Fibroblast of villous mesenchyme (primary cell): Measurements from ENCODE around the gene KLHDC4. TPM values are rescaled to one million over a fixed set of nuclear protein-coding genes. Genes with fewer than 3 reads are reported as not detected.

Source experiments
- DNase-seq: peaks from one replicate; pipeline ENCODE4 v3.0.0-alpha.2; 2010; ENCODE audit warnings: low read depth
- H3K4me3 ChIP-seq: 2 replicates; pipeline ENCODE4 v1.5.1; 2011; ENCODE audit warnings: low read depth, mild to moderate bottlenecking, low read length
- CTCF ChIP-seq: IDR thresholded peaks from 2 replicates; pipeline ENCODE4 v1.5.1; 2012; ENCODE audit warnings: low read depth, mild to moderate bottlenecking, low read length; ENCODE audit not compliant: insufficient read depth
- total RNA-seq: library from RNA; depleted of rRNA; stranded (reverse); fragments of >200 nt; gene quantifications from 2 replicates; pipeline ENCODE4 v1.2.3, GENCODE V29; 2012

The KLHDC4 gene
- total RNA-seq, 1 donor = 14.7 TPM

- no peak overlapping the region for H3K4me3 ChIP-seq
- DNase-seq = no peak
- no peak for TF ChIP-seq CTCF
These were observed 88.0 kb downstream of the KLHDC4 start for GRCh38 chr16:87677830-87678229.

GRCh38 chr16:87675111-87675719, 90.6 kb downstream of the KLHDC4 start:
- H3K4me3 ChIP-seq = no peak overlapping the region
- no peak for TF ChIP-seq CTCF
- no peak for DNase-seq

- no peak overlapping the region for H3K4me3 ChIP-seq
- no peak for TF ChIP-seq CTCF
- no peak for DNase-seq
These were observed 91.4 kb downstream of the KLHDC4 start for GRCh38 chr16:87674419-87674818.

- TF ChIP-seq CTCF = no peak
- DNase-seq = no peak
- H3K4me3 ChIP-seq = no peak overlapping the region
These were observed 94.0 kb downstream of the KLHDC4 start for GRCh38 chr16:87671715-87672270.

GRCh38 chr16:87671221-87671620, 94.6 kb downstream of the KLHDC4 start:
- no peak for TF ChIP-seq CTCF
- DNase-seq = no peak
- no peak overlapping the region for H3K4me3 ChIP-seq

- H3K4me3 ChIP-seq = no peak overlapping the region
- TF ChIP-seq CTCF = no peak
- no peak for DNase-seq
These were observed 96.1 kb downstream of the KLHDC4 start for GRCh38 chr16:87669672-87670071.

GRCh38 chr16:87667946-87668345, 97.8 kb downstream of the KLHDC4 start:
- H3K4me3 ChIP-seq = no peak overlapping the region
- DNase-seq = no peak
- TF ChIP-seq CTCF = no peak
